SW480 (cell line): ENCODE data around the gene LRIG1.

Source experiments
- DNase-seq: peaks from one replicate; pipeline ENCODE4 v3.0.0-alpha.2; 2016; ENCODE audit warnings: low spot score

Gene LRIG1

DNA sequence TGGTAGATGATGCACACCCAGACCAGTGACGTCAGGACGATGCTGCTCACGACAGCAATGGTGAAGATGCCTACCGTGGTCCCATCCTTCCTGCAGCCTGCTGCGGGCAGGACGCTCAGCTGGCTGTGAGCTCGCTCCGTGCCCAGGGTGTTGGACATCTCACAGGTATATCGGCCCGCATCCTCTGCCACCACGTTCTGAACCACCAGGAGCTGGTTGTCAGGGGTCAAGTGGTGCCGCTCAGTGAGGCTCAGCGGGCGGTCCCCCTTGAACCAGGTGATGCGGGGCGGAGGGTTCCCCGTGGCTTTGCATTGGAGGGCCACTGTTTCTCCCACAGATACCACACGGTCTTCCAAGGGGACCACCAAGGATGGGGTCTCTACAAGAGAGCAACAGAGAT is 117.8 kb downstream of the LRIG1 start:
- DNase-seq: no peak

DNA sequence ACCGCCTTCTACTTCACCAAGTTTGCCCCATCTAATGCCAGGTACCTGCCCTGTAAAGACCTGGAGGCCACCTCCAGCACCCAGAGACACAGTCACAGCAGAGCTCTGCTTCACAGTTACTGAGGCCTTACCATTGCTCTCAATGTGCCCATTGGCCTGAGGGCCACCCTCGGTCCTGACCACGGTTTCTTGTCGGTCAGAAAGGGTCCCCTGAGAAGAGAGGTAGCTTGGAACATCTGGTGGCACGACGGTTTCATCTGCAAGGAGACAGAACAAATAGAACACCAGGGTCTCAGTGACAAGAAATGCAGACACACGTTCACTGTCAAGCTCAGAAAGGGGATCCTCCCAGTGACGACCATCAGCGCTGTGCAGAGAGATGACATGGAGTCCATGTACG is 118.7 kb downstream of the LRIG1 start:
- DNase-seq: no peak

DNA sequence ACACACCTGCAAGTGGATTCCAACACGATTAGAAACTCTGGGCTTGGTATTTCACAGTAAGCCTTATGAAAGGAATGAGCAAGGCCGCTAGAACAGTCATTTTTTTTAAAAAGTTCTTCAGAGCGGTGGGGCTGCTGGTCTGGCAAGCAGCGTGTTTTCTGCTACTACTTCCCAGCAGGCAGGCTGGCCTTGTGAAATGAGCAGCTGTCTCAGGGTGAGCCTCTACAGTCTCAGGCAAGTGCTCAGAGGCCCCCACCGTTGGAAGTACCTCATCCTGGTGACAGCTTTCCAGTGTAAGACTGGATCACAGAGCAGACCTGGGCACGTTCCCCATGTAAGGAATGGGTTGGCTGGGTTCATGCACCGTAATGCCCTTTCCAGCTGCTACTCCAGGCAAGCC is 119.2 kb downstream of the LRIG1 start:
- no peak for DNase-seq

DNA sequence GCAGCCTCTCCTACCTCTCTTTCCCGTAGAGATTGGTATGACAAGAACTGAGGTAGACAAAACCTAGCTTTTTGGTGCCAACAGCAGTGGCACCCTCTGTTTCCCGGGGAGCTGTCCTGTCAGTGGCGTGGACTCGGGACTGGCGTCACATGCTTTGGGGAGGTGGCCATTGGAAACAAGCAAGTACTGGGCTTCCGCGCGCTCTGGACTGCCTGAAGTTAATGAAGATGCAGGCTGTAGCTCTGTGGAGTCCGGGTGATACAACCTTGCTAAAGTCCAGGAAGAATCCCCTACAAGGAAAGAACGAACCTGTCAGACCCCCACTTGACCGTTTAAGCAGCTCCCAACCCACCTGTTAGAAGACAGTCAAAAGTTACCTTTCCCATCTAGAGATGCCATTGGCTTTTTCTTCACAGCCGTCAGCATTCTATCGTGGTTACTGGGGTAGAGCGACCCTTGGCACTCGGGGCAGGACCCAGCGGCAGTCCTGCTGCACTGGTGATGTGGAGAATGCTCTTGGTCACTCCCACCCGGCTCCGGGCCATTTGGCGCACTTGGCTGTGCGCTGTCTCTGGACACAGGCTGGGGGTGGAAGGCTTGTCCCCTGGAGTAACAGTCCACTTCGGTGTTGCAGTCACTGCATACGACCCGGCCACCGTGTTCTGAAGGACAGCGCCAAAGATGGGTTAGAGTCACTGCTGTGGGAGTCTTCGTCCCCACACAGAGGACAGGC is 120.5 kb downstream of the LRIG1 start:
- DNase-seq: no peak

DNA sequence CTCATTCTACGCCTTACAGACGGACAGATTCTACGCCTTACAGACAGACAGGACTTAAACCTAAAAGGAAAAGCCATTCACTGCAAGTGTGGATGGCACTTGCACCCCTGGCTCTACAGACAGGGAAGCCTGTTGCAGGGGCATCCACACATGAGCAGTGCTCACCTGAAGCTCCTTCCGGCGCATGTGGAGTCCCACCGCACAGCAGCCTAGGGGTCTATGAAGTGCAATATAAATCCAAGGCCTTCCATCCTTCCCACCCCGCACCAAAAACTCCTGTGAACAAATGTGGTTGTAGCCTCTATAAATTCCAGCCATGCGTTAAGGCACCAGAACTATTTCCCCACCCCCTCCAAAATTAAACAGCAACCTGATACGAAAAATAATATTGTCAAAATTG is 121.3 kb downstream of the LRIG1 start:
- no peak for DNase-seq

DNA sequence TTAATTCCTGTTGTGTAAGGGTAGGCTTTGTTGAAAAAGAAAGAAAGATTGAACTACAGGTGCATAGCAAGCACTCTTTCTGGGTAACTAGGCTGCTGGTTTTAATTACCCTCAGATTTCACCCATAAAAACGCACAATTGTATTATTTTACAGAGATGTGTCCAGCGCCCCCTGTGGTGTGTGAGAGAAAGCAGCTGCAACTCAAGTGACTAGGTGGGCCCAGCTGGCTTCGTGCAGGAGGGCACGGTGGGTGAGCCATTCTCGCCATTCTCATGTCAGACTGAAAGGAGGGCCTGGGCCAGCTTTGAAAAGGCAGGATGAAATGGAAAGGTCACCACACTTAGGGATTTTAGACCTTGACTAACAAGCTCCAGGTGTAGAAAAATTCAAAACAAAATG is 122.6 kb downstream of the LRIG1 start:
- peak; percentile 1 for DNase-seq

DNA sequence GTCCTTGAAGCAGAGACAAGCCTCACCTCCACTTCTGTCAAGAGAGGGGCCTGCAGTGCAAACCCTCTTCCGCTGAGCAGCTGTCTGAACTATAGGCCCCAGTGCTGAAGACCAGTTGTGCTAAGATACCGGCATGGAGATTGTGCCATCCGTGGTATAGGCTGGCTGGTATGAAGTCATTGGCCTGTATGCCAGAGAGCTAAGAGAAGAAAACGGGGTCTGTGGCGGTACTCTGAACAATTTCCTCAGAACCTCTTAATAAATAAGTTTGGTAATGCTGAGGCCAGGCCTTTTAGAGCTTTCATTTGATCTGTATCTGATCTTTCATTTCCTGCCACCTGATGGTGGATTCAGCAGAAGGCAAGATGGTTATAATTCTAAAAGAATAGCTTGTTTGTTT is 123.0 kb downstream of the LRIG1 start:
- no peak for DNase-seq

DNA sequence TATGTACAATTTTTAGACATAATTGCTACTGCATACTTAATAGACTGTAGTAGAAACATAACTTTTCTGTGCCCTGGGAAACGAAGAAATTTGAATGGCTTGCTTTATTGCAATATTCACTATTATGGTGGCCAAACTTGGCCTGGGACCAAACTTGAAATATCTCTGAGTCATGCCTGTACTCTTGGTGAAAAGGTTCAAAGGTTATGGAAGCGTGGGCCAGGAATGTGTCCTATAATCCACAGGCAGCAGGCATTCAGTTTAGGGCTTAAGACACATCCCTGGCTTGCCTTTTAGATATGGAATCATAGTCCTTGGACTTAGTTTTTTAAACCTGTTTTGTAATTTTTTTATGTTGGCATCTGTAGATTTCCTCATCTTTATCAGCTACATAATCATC is 124.3 kb downstream of the LRIG1 start:
- peak; percentile 42 for DNase-seq

DNA sequence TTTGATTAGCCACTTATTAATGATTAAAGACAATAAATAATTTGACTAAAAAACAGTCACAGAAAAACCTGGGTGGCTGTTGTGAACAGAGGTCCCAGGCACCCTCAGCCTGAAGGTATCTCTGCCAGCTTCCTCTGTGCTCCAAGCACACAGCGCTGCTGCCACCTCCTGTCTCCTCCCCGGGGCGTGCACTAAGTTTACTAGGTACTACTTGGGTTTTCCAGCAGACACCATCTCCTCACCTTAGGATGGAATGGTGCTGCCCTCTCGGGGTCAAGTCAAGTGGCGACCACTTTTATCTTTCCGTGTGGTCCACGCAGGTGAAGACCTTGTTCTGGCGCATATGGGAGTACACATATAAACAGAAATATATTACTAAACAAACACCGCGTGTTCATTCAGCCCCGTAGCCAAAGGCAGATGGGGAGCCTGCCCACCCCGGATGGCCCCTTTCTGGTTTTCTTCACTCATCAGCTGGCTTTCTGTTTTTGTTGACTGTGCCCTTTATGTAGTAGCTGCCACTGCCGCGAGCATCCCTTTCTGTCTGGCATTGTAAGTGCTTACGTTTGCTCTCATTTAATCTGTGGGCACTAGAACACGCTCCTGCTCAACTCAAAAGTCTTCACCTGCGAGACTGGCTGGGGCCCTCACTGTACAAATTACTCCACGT is 128.0 kb downstream of the LRIG1 start:
- peak; percentile 2 for DNase-seq

DNA sequence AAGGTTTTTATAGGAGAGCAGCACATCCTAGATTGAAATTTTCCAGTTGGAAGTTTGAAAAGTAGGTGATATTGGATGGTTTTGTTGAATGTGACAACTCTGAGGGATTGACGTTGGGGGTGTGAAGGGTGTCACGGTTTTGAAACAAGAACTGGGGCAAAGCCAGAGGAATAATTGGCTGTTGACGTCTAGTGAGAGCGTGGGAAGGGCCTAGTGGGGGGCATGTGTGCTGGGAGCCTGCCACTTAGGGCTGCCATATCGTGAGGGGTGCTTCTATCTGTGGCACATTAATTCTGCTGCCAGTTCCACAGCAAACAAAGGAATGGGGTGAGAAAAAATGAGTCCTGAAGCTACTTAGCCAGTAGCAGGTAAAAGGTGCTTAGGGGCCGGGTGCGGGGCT is 129.4 kb downstream of the LRIG1 start:
- no peak for DNase-seq

DNA sequence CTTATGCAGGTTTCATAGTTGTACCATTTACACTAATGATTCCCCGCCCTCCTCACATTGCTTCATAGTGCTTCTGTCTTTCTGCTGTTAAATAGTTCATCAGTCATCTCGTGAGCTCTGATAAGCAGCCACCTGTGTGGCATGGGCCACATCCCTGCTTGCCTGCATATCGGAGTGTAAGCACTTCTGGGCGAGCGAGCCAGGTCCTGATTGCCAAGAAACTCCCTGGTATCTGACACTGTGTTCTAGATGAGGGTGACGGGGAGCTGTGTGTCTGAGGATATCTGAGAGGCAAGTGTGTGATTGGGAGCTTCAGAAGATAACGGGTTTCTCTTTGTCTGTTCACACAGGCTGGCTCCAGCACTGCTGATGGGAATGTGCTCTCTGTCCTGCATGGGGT is 130.6 kb downstream of the LRIG1 start:
- DNase-seq: no peak

DNA sequence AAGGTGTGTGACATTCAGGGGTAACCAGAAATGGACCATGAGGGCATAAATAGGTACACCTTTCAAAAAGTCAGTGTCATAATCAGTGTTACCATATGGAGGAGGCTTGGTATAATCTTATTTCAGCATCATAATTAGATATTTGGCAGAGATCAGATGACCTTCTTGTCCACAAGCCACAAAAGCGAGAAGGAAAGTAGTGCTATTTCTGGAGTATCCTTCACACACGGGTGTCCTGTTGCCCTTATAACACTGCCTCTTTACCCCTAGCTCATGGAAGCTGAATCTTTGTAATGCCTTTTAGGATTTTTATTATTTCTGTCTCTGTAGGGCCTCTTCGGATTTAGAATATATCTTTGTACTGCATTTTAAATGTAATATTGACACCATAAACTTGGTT is 132.8 kb downstream of the LRIG1 start:
- no peak for DNase-seq

DNA sequence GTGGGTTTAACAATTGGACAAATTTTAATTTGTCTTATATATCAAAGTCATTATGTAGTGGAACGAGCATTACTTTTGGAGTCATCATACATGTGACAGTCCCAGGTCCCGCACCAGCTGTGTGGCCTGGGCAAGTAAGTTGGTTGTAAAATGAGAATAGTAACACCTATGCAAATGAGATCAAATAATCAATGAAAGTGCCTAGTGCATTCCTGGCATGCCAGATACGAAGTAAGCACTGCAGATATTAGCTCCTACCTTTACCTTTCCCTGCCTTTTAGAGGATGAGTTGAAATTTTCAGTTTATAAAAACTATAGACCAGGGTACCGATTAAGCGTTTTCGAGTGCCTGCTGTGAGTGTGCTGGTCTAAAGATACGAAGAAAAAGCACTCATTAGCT is 134.1 kb downstream of the LRIG1 start:
- DNase-seq: no peak

DNA sequence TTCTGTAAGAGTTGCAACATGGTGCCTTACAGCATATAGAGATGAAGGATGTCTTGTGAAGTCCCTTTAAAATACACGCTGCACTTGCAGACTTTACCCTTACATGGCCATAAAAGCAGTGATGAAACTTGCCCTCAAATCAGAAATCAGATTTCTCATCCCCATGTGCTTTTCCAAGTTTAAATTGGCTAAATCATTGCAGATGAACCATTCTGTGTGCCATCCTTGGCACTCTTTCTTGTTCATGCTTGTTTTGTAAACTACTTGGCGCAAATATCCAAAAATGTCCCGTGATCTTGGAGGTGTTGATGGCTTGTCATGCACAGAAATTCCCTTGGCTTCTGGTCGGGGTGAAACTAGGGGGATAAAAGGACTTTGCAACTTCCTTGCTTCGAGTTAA is 135.7 kb downstream of the LRIG1 start:
- DNase-seq: no peak

DNA sequence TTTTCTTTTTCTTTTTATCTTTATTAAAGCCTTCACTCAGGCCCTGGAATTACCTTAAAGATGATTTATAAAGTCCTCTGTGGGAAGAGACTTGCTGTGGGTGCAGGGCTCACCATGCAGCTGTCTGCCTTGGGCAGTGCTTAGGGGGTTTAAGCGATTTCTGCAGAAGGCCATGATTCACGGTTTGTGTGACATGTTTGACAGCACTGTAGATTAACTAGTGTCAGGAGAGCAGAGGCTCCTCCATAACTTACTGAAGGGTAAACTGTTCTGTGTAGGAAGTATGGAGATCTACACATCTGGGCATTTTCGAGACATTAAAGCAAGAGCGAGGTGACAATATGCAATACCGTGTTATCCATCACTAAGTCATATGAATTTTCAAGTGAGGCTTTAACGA is 137.7 kb downstream of the LRIG1 start:
- no peak for DNase-seq

DNA sequence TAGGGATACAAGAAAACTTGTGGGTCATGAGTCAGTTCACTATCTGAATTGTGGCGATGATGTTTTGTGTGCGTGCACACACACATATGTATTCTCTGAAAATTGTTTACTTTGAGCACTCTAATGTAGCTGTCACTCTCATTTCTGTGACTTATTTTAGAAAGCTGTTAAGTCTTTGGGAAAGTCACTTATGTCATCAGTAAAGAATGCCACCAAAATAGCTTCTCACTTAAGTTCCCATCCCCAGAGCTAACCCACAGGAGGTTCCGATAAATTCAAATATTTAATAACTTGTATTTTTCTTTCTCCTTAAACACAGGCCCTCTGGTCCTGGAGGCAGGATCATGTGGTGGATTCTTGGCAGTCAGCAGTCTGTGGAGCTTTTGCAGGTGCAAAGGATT is 138.3 kb downstream of the LRIG1 start:
- DNase-seq: no peak

DNA sequence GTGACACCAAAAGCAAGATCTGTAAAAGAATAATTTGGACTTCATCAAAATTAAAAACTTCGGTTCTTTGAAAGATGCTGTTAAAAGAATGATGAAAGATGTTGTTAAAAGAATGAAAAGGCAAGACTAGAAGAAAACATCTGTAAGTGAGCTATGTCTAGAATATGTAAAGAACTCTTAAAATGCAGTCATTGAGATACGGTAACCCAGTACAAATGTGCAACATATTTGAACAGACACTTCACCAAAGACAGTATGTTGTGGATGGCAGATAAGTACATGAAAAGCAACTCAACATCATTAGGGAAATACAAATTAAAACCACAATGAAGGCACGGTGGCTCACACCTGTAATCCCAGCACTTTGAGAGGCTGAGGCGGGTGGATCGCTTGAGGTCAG is 139.5 kb downstream of the LRIG1 start:
- DNase-seq: no peak

DNA sequence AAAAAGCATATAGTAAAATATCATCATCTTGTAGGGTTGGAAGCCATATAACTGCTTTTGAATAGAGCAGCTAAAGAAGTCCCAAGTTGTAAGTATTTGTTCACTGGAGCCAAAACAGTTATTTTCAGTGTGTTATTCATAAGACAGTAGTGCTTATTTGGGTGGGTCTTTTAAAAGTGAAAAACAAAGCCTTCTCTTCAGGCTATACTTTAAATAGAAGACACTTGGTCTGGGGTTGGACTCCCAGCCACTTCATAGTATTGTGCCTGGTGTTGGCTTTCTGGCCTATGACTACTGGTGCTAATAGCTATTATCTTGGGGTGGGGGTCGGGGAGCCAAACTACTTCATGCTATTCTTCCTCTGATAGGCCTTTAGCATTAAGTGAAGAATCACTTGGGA is 144.8 kb downstream of the LRIG1 start:
- DNase-seq: no peak

DNA sequence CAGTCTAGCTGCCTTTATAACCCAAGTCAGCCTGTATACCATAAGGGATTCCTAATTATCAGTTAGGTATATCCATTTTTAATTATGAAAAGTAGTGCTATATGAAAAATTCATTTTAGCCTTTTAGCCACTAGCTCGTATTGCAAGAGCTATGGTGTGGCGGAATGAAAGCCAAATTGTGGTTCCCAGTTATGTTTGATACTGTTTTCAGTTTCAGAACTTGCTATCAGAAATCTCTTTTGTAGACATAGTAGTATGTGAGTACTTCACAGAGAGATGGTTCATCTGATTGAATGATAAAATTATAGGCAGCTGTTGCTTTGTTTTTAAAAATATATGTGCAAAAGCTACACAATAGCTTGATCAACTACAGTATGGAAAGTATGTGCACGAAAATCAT is 145.4 kb downstream of the LRIG1 start:
- no peak for DNase-seq

DNA sequence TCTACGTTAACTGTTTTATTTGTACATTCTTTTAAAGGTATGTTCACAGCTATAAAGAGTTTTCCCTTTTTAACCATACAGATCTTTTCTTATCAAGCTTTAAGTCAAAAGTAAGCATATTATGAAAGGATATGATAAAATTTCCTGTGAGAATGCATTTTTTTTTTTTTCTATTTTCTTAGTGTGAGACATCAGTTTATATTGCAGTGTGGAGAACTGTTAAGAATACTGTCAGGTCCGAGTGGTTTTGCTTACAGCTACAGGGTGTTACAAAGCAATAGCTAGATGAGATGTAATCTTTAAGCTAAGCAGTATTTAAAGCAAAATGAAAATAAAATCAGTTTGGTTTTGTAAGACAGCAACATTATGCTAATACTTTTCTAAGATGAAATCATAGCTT is 146.8 kb downstream of the LRIG1 start:
- no peak for DNase-seq

DNA sequence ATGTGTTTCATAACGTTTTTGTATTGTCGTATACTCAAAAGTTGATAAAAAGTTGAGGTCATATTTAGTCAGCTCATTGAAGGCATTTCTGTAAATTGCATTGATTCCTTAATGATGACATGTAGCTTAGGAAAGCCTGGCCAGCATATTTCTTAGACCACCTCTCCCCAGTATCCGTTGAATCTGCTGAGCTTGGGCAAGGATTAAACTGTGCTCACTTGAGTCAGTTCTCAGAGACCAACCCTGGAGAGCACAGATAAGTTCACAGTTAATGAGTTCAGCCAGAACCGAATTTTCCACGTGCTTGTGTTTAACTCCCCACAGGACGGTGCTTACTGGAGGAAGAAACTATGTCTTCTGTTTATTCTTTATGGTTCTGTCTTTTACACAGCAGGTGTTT is 147.3 kb downstream of the LRIG1 start:
- no peak for DNase-seq

DNA sequence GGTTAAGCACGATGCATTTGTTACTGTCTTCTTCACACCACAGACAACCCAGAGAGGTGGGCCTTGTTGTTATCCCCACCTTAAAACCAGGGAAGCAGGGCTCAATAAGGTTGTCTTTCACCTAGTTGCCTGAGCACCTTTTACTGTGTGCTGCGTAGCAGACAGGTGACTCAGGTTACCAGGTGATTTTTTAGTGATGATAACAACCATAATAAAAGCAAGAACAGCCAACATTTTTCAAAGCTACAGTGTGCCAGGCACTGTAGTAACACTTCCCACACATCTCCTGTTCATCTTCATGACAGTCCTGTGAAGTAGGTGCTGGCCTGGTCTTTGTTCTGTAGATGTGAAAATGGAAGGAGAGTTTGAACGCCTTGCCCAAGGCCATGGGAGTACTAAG is 147.8 kb downstream of the LRIG1 start:
- no peak for DNase-seq

DNA sequence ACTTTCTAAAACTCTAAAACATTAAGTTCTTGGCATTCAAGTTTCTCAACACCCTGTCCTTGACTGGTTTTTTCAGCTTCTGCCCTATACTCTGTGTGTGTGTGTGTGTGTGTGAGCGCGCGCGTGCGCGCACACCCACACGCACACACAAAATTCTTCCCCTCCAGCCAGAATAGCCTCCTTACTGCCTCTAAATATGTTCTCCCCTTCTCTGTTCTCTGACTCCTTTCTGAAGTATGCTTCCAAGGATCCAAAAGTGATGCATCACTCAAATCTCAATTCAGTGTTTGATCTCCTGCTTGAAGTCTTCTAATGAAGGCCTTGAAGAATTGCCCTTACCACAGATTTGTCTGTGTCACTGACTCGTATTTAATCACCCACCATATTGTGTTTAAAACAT is 150.2 kb downstream of the LRIG1 start:
- DNase-seq: no peak

DNA sequence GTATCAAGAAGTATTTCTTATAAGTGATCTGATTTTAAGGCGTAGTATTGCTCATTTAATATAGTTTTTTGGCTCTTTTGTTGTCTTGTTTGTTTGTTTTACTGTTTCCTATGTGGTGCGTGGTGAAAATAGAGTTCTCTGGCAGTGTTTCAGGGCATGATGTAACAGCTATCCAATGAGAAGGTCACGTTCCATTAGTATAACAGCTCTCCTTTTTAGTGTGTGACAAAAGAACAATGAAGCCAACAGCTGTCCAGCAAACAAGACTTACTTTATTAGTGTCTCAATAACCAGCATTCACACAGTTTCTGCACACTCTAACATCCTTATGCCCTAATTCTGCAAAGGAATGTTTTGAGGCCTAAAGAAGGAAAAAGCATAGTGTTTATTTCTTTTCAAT is 152.1 kb downstream of the LRIG1 start:
- DNase-seq: no peak
